Esophagus squamous epithelium (tissue), 5 donors: ENCODE data around the gene TBX5. TPM values are rescaled to one million over a fixed set of nuclear protein-coding genes. Genes with fewer than 3 reads are reported as not detected.

Experiments used
- DNase-seq: peaks from one replicate; lab custom pipeline; 2025; lab: John Stamatoyannopoulos, UW
- H3K27ac ChIP-seq, 4 donors: fragments of 200-600 bp; sonication (generic); one replicate each; pipeline ENCODE4 v1.5.1; 2016 to 2019; ENCODE audit warnings: mild to moderate bottlenecking in 1 of 4
- H3K27me3 ChIP-seq, 4 donors: fragments of 200-600 bp; sonication (generic); 1 replicate in 3 of 4; 2 replicates in 1 of 4; pipeline versions ENCODE4 v1.5.1 to v1.6.0; 2017 to 2021; ENCODE audit warnings: antibody characterized with exemption in 1 of 4
- H3K36me3 ChIP-seq, 3 donors: fragments of 200-600 bp; sonication (generic); one replicate each; pipeline ENCODE4 v1.5.1; 2016 to 2019
- H3K4me1 ChIP-seq, 3 donors: fragments of 200-600 bp; sonication (generic); one replicate each; pipeline ENCODE4 v1.5.1; 2017 to 2019
- H3K4me3 ChIP-seq, 4 donors: fragments of 200-600 bp; sonication (generic); 1 replicate in 3 of 4; 2 replicates in 1 of 4; pipeline ENCODE4 v1.5.1; 2016 to 2019; ENCODE audit warnings: mild to moderate bottlenecking in 2 of 4, moderate library complexity in 1 of 4
- H3K9me3 ChIP-seq, 3 donors: fragments of 200-600 bp; sonication (generic); one replicate each; pipeline ENCODE4 v1.5.1; 2016 to 2019
- CTCF ChIP-seq, 6 experiments: fragments of 450-650 bp in 4 of 6; fragments of 200-600 bp in 2 of 6; sonication (generic) in 2 of 6; IDR thresholded peaks; one replicate each; pipeline ENCODE4 v1.5.1; 2016 to 2019; ENCODE audit warnings: antibody characterized with exemption in 6 of 6, mild to moderate bottlenecking in 4 of 6, moderate library complexity in 4 of 6
- POLR2A ChIP-seq, 4 donors: fragments of 450-650 bp; IDR thresholded peaks; one replicate each; pipeline ENCODE4 v1.6.1; 2017; ENCODE audit warnings: antibody characterized with exemption in 4 of 4, mild to moderate bottlenecking in 4 of 4, moderate library complexity in 3 of 4
- WGBS, 2 donors: methylation state at CpG; one replicate each; pipeline ENCODE4 v1.1.5; 2018; 5-methylcytosine and 5-hydroxymethylcytosine counted together
- intact Hi-C: fragments of 100-400 bp; cut with DNase I; formaldehyde crosslinking; loops from one replicate; pipeline ENCODE4 v1.15.0; 2022
- total RNA-seq, 4 donors: library from RNA; depleted of rRNA; stranded (reverse); fragments of >200 nt; gene quantifications; one replicate each; pipeline ENCODE4 v1.1.0, GENCODE V29; 2016
- donor health status: DM: yes; HTN: yes; CAD: no.

Gene TBX5
- total RNA-seq, 4 donors from 2014 or later, result 0.38 to 2.9 (median 1.5) TPM

GRCh38 chr12:114341635-114342034 lies 64.3 kb downstream of the TBX5 start:
- 73% methylated on average over 6 of the region's 6 CpGs for WGBS, 2 donors
- no peak for DNase-seq
- TF ChIP-seq CTCF (IDR thresholded peaks at IDR 0.05), result no peak
- TF ChIP-seq POLR2A (IDR thresholded peaks at IDR 0.05), result no peak
- intact Hi-C loops, result no loop called here
- Histone ChIP-seq H3K36me3 (no peaks in the 10 kb centered on the region), H3K4me3 (no peak overlapping the region), H3K27ac (no peak overlapping the region), H3K27me3 (peaks cover 0 to 3% (median 0%) of the 10 kb centered on the region in 4 donors), H3K4me1 (no peaks in the 10 kb centered on the region), H3K9me3 (no peaks in the 10 kb centered on the region)

- H3K4me3 ChIP-seq, result no peak overlapping the region
- H3K27ac ChIP-seq, result no peak overlapping the region
- H3K9me3 ChIP-seq, result no peaks in the 10 kb centered on the region
- DNase-seq, result no peak
- peaks cover 0 to 3% (median 0%) of the 10 kb centered on the region in 4 donors for H3K27me3 ChIP-seq
- H3K36me3 ChIP-seq, result no peaks in the 10 kb centered on the region
- no peaks in the 10 kb centered on the region for H3K4me1 ChIP-seq
- intact Hi-C loops, result no loop called here
- 45 to 56% methylated on average over 3 of the region's 3 CpGs for WGBS, 2 donors
- TF ChIP-seq POLR2A (IDR thresholded peaks at IDR 0.05), result no peak
- TF ChIP-seq CTCF (IDR thresholded peaks at IDR 0.05), result no peak
These were observed 65.7 kb downstream of the TBX5 start for GRCh38 chr12:114340231-114340630.

GRCh38 chr12:114339626-114340025 lies 66.3 kb downstream of the TBX5 start:
- peaks cover 0 to 3% (median 0%) of the 10 kb centered on the region in 4 donors for H3K27me3 ChIP-seq
- WGBS, 2 donors, result 49 to 61% methylated on average over 2 of the region's 2 CpGs
- no peak for TF ChIP-seq CTCF (IDR thresholded peaks at IDR 0.05)
- no peak for TF ChIP-seq POLR2A (IDR thresholded peaks at IDR 0.05)
- no peak for DNase-seq
- H3K27ac ChIP-seq, result no peak overlapping the region
- no peaks in the 10 kb centered on the region for H3K36me3 ChIP-seq
- intact Hi-C loops, result no loop called here
- no peak overlapping the region for H3K4me3 ChIP-seq
- H3K4me1 ChIP-seq, result no peaks in the 10 kb centered on the region
- H3K9me3 ChIP-seq, result no peaks in the 10 kb centered on the region

GRCh38 chr12:114335607-114336006 lies 70.3 kb downstream of the TBX5 start:
- Histone ChIP-seq H3K4me1 (no peaks in the 10 kb centered on the region), H3K4me3 (no peak overlapping the region), H3K36me3 (no peaks in the 10 kb centered on the region), H3K9me3 (no peaks in the 10 kb centered on the region), H3K27me3 (peaks cover 0 to 3% (median 0%) of the 10 kb centered on the region in 4 donors), H3K27ac (no peak overlapping the region)
- intact Hi-C loops, result no loop called here
- WGBS, 2 donors, result 17 to 39% methylated on average over 2 to 3 of the region's 5 CpGs
- DNase-seq, result no peak
- TF ChIP-seq CTCF (IDR thresholded peaks at IDR 0.05), result no peak
- TF ChIP-seq POLR2A (IDR thresholded peaks at IDR 0.05), result no peak

- no peak for DNase-seq
- H3K36me3 ChIP-seq, result no peaks in the 10 kb centered on the region
- no peaks in the 10 kb centered on the region for H3K4me1 ChIP-seq
- no peaks in the 10 kb centered on the region for H3K9me3 ChIP-seq
- H3K27ac ChIP-seq, result no peak overlapping the region
- no peak overlapping the region for H3K4me3 ChIP-seq
- no peak for TF ChIP-seq POLR2A (IDR thresholded peaks at IDR 0.05)
- TF ChIP-seq CTCF (IDR thresholded peaks at IDR 0.05), result no peak
- peaks cover 0 to 3% (median 0%) of the 10 kb centered on the region in 4 donors for H3K27me3 ChIP-seq
- WGBS, 2 donors, result 47 to 74% methylated on average over 3 to 5 of the region's 5 CpGs
- intact Hi-C loops, result no loop called here
These were observed 71.5 kb downstream of the TBX5 start for GRCh38 chr12:114334395-114334794.
